Stomach (tissue), 9 donors: ENCODE data around the gene AMIGO3. TPM values are rescaled to one million over a fixed set of nuclear protein-coding genes. Genes with fewer than 3 reads are reported as not detected.
A peak's percentile ranks its signal among the peaks of the same experiment; 100 is the strongest.

Source experiments
- DNase-seq, 2 donors: peaks; one replicate each; pipeline versions ENCODE4 v3.0.0 to v3.0.0-alpha.2; 2013 to 2019
- H3K27ac ChIP-seq, 5 donors: fragments of 200-600 bp in 4 of 5; sonication (generic) in 4 of 5; one replicate each; pipeline ENCODE4 v1.5.1; 2013 to 2019; ENCODE audit warnings: mild to moderate bottlenecking in 1 of 5, moderate library complexity in 1 of 5
- H3K27me3 ChIP-seq, 3 donors: fragments of 200-600 bp; sonication (generic); one replicate each; pipeline ENCODE4 v1.5.1; 2017 to 2019; ENCODE audit warnings: mixed run types in 1 of 3
- H3K36me3 ChIP-seq, 4 donors: fragments of 200-600 bp; sonication (generic); 1 replicate in 3 of 4; 2 replicates in 1 of 4; pipeline ENCODE4 v1.5.1; 2016 to 2019
- H3K4me1 ChIP-seq, 4 donors: fragments of 200-600 bp; sonication (generic); one replicate each; pipeline ENCODE4 v1.5.1; 2016 to 2019
- H3K4me3 ChIP-seq, 4 donors: fragments of 200-600 bp; sonication (generic) in 3 of 4; one replicate each; pipeline ENCODE4 v1.5.1; 2016 to 2019; ENCODE audit warnings: mild to moderate bottlenecking in 1 of 4
- H3K9me3 ChIP-seq, 4 donors: fragments of 200-600 bp; sonication (generic); one replicate each; pipeline ENCODE4 v1.5.1; 2016 to 2019
- EP300 ChIP-seq: sonication (generic); formaldehyde crosslinking; IDR thresholded peaks from one replicate; pipeline ENCODE4 v1.6.1; 2017; ENCODE audit warnings: antibody characterized with exemption
- POLR2A ChIP-seq, 4 donors: fragments of 450-650 bp; IDR thresholded peaks; one replicate each; pipeline ENCODE4 v1.6.1; 2016; ENCODE audit warnings: antibody characterized with exemption in 4 of 4, control low read depth in 2 of 4, mild to moderate bottlenecking in 1 of 4, moderate library complexity in 1 of 4
- POLR2AphosphoS5 ChIP-seq, 3 donors: sonication (generic); formaldehyde crosslinking; IDR thresholded peaks; one replicate each; pipeline ENCODE4 v1.6.1; 2016; ENCODE audit warnings: antibody characterized with exemption in 3 of 3
- WGBS, 5 donors: extraction: QIAGEN DNeasy Blood & Tissue Kit in 3 of 5; methylation state at CpG; one replicate each; pipeline versions ENCODE4 v1.1.5 to v1.1.7; 2013 to 2018; 5-methylcytosine and 5-hydroxymethylcytosine counted together
- intact Hi-C: fragments of 100-400 bp; cut with DNase I; formaldehyde crosslinking; loops from one replicate; pipeline ENCODE4 v1.15.1; 2023; ENCODE audit warnings: low total_unique reads
- polyA plus RNA-seq, 3 donors: library from polyadenylated mRNA; stranded (reverse); fragments of 200-250 nt; gene quantifications; one replicate each; pipeline ENCODE4 v1.2.3, GENCODE V29; 2013
- total RNA-seq, 5 donors: library from RNA; depleted of rRNA; stranded (reverse); fragments of >200 nt; gene quantifications; one replicate each; pipeline versions ENCODE4 v1.1.0 to v1.2.3, GENCODE V29; 2014 to 2016
- TF ChIP-seq, protein P1 (sequence below), 7 experiments: fragments of 450-650 bp in 4 of 7; fragments of 200-600 bp in 3 of 7; sonication (generic) in 3 of 7; IDR thresholded peaks; one replicate each; pipeline ENCODE4 v1.5.1; 2016 to 2019; ENCODE audit warnings: antibody characterized with exemption in 7 of 7, control low read depth in 2 of 7, mild to moderate bottlenecking in 1 of 7
- donor health status: healthy with polysubstance abuse.
- donor health status: Bipolar disorder and iron deficiency.
- donor health status: healthy.

The AMIGO3 gene
- total and polyA plus RNA-seq, 8 donors: 0.19 to 1.3 (median 0.80) TPM; not detected in 4

DNA sequence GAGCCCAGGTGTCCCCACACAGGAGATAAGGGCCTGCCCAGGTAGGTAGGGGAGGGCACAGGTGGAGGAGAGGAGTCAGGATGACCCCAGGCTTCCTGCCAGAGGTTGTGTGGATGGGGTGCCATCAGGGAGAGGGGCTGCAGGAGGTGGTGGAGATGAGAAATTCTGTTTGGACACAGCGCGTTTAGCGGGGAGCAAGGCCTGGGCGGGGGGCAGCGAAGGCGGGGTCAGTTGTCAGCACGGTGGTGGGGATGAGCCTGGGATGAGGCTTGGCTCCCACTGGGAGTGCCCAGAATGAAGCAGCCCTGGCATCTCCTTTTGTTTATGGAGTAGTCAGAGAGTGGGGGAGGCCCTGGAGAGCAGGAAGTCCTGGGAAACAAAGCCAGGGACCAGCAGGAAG, 15.5 kb downstream of the AMIGO3 start:
- Histone ChIP-seq H3K4me1 (peaks cover 0 to 8% (median 0%) of the 10 kb centered on the region in 4 donors), H3K9me3 (no peaks in the 10 kb centered on the region), H3K36me3 (peaks cover 28 to 99% (median 86%) of the 10 kb centered on the region in 4 donors), H3K4me3 (no peak overlapping the region), H3K27me3 (no peaks in the 10 kb centered on the region), H3K27ac (no peak overlapping the region)
- no peak for TF ChIP-seq POLR2A (IDR thresholded peaks at IDR 0.05)
- TF ChIP-seq POLR2AphosphoS5 (IDR thresholded peaks at IDR 0.05): no peak
- TF ChIP-seq EP300: no peak
- TF ChIP-seq, protein P1, sequence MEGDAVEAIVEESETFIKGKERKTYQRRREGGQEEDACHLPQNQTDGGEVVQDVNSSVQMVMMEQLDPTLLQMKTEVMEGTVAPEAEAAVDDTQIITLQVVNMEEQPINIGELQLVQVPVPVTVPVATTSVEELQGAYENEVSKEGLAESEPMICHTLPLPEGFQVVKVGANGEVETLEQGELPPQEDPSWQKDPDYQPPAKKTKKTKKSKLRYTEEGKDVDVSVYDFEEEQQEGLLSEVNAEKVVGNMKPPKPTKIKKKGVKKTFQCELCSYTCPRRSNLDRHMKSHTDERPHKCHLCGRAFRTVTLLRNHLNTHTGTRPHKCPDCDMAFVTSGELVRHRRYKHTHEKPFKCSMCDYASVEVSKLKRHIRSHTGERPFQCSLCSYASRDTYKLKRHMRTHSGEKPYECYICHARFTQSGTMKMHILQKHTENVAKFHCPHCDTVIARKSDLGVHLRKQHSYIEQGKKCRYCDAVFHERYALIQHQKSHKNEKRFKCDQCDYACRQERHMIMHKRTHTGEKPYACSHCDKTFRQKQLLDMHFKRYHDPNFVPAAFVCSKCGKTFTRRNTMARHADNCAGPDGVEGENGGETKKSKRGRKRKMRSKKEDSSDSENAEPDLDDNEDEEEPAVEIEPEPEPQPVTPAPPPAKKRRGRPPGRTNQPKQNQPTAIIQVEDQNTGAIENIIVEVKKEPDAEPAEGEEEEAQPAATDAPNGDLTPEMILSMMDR (IDR thresholded peaks at IDR 0.05): no peak
- DNase-seq: no peak
- intact Hi-C loops: no loop called here
- 82 to 96% (median 93%) methylated on average over 7 of the region's 7 CpGs for WGBS, 5 donors

DNA sequence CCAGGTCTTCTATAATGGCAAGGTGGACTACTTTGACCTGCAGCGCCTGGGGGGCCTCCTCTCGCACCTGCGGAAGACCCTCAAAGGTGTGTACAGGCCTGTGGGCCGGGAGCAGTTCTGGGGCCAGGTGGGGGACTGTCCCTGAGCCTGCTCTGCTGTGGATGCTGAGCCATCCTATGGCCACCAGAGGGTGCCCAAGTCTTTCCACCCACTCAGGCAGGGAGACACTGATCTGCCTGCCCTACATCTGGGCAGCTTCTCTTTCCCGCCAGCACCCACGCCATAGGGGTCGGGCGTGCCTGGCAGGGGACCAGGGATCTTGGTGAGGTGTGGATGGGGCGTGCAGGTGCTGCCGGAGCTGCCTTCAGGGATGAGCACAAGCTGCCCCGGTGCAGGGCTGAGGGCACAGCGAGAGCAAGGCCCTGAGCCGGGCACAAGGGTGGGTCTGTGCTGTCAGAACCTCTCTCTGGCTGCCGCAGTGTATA, 16.0 kb downstream of the AMIGO3 start:
- no peaks in the 10 kb centered on the region for H3K9me3 ChIP-seq
- intact Hi-C loops: no loop called here
- no peaks in the 10 kb centered on the region for H3K27me3 ChIP-seq
- H3K4me1 ChIP-seq: peaks cover 0 to 8% (median 0%) of the 10 kb centered on the region in 4 donors
- TF ChIP-seq, protein P1 (IDR thresholded peaks at IDR 0.05): peak in 5 of 7 experiments; percentile 60 to 85 (median 79)
- TF ChIP-seq EP300: no peak
- TF ChIP-seq POLR2A (IDR thresholded peaks at IDR 0.05): no peak
- TF ChIP-seq POLR2AphosphoS5 (IDR thresholded peaks at IDR 0.05): peak in 1 of 3 donors; percentile 53
- WGBS, 5 donors: 44 to 72% (median 52%) methylated on average over 6 to 14 of the region's 14 CpGs
- no peak overlapping the region for H3K4me3 ChIP-seq
- H3K36me3 ChIP-seq: peaks cover 31 to 99% (median 89%) of the 10 kb centered on the region in 4 donors
- H3K27ac ChIP-seq: no peak overlapping the region
- DNase-seq: peak; percentile 71 to 87

DNA sequence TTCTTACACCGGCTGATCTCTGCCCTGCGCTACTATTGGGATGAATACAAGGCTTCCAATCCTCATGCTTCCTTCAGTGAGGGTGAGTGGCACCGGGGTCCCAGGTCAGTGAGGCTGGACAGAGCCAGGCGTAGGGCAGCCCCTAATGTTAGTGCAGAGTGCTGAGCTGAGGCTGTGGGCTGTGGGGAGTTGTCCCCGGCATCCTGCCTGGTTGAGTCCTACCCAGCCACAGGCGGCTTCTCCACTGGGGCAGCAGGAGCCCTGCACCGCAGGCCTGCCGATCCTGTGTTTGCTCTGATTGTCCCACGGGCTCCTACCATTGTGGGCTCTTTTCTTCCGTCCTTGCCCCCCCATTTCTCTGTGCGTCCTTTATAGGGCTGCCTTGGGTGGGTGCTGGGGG, 16.8 kb downstream of the AMIGO3 start:
- H3K27me3 ChIP-seq: no peaks in the 10 kb centered on the region
- no peak for DNase-seq
- H3K4me3 ChIP-seq: no peak overlapping the region
- no peaks in the 10 kb centered on the region for H3K9me3 ChIP-seq
- H3K27ac ChIP-seq: no peak overlapping the region
- peaks cover 0 to 8% (median 0%) of the 10 kb centered on the region in 4 donors for H3K4me1 ChIP-seq
- peaks cover 34 to 100% (median 91%) of the 10 kb centered on the region in 4 donors for H3K36me3 ChIP-seq
- TF ChIP-seq, protein P1 (IDR thresholded peaks at IDR 0.05): no peak
- TF ChIP-seq POLR2A (IDR thresholded peaks at IDR 0.05) (no peak), EP300 (no peak), POLR2AphosphoS5 (IDR thresholded peaks at IDR 0.05) (no peak)
- intact Hi-C loops: no loop called here
- 90 to 94% (median 92%) methylated on average over 8 to 11 of the region's 11 CpGs for WGBS, 5 donors

DNA sequence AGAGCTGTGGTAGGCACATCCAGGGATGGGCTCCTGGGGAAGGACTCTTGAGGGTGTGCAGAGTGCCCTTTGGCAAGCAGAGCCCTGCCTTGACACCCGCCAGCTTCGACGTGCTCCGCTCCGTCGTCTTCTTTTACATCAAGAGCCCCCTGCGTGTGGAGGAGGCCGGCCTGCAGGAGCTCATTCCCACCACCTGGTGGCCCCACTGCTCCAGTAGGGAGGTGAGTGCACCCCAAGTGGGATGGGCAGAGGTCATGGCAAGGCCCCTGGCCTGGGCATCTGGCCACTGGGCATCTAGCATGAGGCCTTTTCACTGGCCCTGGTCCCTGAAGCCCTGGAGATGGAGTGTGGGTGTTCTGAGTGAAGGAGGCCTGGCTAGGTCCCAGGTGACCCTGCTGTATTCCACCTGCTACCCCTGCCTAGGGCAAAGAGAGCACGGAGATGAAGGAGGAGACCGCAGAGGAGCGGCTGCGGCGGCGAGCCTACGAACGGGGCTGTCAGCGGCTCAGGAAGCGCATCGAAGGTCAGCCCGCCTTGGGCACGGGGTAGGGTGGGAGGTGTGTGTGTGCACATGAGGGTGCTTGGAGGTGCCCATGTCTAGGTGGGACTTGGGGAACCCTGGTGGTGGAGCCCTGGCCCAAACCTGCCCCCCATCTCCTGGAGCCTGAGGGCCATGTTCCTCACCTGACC, 18.0 kb downstream of the AMIGO3 start:
- no peak overlapping the region for H3K4me3 ChIP-seq
- no peak for DNase-seq
- peaks cover 0 to 8% (median 0%) of the 10 kb centered on the region in 4 donors for H3K4me1 ChIP-seq
- H3K27ac ChIP-seq: no peak overlapping the region
- no peaks in the 10 kb centered on the region for H3K27me3 ChIP-seq
- intact Hi-C loops: no loop called here
- 83 to 97% (median 88%) methylated on average over 13 to 21 of the region's 21 CpGs for WGBS, 5 donors
- no peak for TF ChIP-seq POLR2AphosphoS5 (IDR thresholded peaks at IDR 0.05)
- TF ChIP-seq, protein P1 (IDR thresholded peaks at IDR 0.05): peak in 1 of 7 experiments; percentile 19
- H3K36me3 ChIP-seq: peaks cover 41 to 99% (median 90%) of the 10 kb centered on the region in 4 donors
- H3K9me3 ChIP-seq: no peaks in the 10 kb centered on the region
